Stimulated activated CD8-positive, alpha-beta memory T cell treated with anti-CD3 and anti-CD28 coated beads, Interleukin-15, amount 100 ng/mL, for 1 hour (primary cell): Measurements from ENCODE around the gene PLXNB2.
A peak's percentile ranks its signal among the peaks of the same experiment; 100 is the strongest.
"Not testable (repeated sequence)": the region's sequence is repeated elsewhere in the genome, so short reads cannot be mapped to it uniquely, and the experiment has no call there.

ENCODE experiments used
- DNase-seq: peaks from one replicate; pipeline ENCODE4 v3.0.0-alpha.2; 2020; ENCODE audit warnings: low read depth

The PLXNB2 gene

DNA sequence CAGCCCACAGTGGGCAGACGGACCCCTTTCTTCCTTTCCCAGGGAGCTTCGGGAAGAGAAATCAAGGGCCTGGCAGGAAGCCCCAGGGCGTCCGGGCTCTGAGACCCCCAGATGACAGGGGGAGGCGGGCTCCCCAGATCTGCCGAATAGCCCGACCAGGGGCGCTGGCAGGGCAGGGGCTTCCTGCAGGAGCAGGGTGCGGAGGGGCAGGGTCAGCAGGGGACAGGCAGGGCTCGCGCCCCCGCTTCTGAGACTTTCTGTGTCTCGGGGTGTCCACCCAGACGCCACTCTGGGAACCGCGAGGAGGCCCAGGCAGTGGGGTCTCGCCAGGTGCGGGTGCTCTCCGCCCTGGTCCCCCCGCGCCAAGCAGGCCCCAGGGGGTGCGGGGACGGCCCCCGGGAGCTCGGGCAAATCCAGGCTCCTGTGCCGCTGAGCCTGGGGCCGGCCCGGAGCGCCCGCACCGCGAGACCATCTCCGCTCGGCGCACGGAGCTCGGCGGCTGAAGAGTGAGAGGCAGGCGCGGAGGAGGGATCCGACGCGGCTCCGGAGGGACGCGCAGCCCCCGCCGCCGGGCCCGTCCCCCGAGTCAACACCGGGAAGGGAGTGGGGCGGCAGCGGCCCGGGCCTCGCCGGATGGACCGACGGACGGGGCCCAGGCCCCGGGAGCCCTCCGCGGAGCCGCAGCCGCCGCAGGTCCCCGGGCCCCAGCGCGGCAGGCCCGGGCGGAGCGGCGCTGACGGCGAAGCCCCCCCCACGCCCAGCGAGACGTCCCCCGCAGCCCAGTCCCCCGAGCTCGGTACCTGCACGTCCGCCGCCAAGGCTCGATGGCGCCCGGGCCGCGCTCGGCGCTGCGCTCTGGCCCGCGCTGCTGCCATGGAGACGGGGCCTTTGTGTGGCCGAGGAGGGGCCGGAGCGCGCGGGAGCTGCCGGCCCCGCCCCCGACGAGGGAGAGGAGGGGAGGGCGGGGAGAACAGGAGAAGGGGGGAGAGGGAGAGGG lies at the start of gene PLXNB2:
Gene PLXNB2, minus strand, starts transcription at position 894 of the 997 bp plus-strand sequence. CDS start 17,062 bp downstream, outside the sequence.
- no peak for DNase-seq

GRCh38 chr22:50357222-50357621 lies 49.8 kb upstream of the PLXNB2 start:
- DNase-seq = no peak

- DNase-seq = no peak
These were observed 48.7 kb upstream of the PLXNB2 start for GRCh38 chr22:50356186-50356585.

DNA sequence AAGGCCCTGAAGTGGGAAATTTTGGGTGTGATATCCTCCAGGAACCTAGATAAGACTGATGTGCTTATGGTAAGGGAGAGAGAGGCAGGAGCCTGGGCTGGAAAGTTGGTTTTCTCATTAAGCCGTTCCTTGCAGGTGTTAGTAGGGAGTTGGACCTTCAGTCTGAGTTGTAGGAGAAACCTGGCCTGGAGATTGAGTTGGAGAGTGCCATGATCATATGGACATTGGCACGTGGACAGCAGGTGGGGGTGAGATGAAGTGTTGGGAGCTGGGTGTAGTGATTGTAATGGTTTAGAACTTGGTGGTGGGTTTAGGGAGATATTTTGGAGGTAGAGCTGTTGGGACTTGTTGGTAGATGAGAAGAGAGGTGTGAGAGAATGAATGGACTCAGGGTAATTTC lies 40.6 kb upstream of the PLXNB2 start:
- DNase-seq = no peak

DNA sequence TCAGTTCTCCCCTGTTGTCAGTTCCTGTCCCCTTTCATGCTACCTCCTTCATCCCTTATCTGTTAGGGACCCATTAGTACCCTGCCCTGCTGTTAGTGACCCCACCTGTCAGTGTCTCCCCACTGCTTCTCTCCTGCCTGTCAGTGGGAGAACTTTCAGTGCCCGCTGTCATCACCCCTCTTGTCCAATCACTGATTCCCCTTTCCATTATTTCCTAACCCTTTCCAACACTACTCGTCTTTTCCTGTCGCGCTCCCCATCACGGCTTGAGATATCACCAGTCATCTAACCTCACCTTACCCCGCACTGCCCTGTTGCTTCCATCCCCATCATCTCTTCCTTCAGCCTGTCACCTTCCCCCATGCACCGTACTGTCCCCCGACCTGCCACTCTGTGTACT lies 39.7 kb upstream of the PLXNB2 start:
- no peak for DNase-seq

- no peak for DNase-seq
These were observed 39.0 kb upstream of the PLXNB2 start for GRCh38 chr22:50346470-50346869.

DNA sequence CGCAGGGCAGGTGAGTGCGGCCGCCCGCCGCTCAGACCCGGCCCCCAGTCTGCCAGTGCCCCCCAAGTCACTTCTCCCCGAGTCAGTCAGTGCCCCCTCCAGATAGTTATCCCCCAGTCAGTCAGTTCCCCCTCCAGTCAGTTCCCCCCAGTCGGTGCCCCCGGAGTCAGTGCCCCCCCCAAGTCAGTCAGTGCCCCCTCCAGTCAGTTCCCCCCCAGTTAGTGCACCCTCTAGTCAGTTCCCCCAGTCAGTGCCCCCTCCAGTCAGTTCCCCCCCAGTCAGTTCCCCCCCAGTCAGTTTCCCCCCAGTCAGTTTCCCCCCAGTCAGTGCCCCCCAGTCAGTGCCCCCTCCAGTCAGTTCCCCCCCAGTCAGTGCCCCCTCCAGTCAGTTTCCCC lies 36.1 kb upstream of the PLXNB2 start:
- no peak for DNase-seq

DNA sequence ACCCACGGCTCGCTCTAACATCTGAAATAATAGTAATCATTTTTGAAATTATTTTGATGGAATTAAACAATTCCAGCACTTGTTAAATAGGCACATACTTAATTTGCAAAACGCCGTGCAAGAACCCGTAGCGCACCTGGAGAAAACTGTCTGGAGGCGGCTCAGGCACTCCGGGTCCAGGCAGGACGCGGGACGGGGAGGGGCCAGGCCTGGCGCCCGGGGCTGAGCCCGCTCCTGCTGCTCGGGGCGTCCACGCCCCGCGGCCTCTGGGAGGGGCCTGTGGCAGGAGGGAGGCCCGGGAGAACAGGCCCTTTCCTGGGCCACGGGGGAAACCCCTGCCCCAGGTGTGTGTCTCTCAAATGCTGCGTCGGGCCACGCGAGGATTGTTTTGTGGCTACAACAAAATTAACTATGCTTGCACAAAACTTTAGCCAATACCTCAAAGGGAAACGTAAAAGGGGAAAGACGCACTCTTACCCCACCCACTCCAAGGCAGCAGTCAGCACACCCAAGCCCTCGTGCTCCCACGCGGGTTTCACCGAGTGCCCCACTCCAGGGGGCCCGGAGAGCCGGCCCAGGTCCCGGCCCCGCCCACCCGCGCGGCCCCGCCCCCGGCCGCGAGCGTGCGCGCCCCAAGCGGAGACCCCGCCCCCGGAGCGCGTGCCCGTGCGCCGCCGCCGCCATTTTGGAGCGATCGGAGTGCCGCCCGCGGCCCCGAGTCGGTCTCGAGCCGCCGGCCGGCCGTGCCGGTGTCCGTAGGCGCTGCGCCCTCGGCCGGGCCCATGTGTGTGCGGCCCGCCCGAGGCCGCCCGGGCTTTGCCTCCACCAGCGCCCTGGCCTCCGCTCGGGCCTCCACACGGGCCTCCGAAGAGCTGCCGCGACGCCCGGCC lies 35.5 kb upstream of the PLXNB2 start, which contains the start of gene PPP6R2:
Gene PPP6R2, plus strand, starts transcription at position 677 of the 890 bp plus-strand sequence. CDS start 50,582 bp downstream, outside the sequence.
- peak; percentile 77 for DNase-seq

- DNase-seq = peak; percentile 88
These were observed 34.7 kb upstream of the PLXNB2 start for GRCh38 chr22:50341977-50342650.

GRCh38 chr22:50339945-50340879 lies 32.8 kb upstream of the PLXNB2 start:
- no peak for DNase-seq

DNA sequence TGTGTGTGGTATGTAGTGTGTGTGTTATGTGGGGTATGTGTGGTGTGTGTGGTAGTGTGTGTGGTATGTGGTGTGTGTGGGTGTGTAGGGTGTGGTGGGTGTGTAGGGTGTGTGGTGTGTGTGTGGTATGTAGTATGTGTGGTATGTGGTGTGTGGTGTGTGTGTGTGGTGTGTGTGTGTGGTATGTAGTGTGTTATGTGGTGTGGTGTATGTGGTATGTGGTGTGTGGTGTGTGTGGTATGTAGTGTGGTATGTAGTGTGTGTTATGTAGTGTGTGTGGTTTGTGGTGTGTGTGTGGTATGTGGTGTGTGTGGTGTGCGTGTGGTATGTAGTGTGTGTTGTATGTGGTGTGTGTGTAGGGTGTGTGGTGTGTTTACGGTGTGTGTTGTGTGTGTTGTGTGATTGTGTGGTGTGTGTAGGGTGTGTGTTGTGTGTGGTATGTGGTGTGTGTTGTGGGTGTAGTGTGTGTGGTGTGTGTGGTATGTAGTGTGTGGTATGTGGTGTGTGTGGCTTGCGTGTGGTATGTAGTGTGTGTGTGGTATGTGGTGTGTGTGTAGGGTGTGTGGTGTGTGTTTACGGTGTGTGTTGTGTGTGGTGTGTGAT lies 31.5 kb upstream of the PLXNB2 start:
- no peak for DNase-seq

DNA sequence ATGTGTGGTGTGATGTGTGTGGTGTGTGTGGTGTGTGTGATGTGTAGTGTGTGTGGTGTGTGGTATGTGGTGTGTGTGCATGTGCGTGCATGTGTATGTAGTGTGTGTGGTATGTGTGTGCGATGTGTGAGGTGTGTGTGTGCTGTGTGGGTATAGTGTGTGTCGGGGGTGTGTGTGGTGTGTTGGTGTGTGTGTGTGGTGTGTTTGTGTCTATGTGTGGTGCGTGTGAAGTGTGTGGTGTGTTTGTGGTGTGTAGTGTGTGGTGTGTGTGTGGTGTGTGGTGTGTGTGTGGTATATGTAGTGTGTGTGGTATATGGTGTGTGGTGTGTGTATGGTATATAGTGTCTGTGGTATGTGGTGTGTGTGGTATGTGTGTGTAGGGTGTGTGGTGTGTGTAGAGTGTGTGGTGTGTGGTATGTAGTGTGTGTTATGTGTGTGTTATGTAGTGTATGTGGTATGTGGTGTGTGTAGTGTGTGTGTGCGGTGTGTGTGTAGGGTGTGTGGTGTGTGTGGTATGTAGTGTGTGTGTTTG lies 30.7 kb upstream of the PLXNB2 start:
- no peak for DNase-seq

DNA sequence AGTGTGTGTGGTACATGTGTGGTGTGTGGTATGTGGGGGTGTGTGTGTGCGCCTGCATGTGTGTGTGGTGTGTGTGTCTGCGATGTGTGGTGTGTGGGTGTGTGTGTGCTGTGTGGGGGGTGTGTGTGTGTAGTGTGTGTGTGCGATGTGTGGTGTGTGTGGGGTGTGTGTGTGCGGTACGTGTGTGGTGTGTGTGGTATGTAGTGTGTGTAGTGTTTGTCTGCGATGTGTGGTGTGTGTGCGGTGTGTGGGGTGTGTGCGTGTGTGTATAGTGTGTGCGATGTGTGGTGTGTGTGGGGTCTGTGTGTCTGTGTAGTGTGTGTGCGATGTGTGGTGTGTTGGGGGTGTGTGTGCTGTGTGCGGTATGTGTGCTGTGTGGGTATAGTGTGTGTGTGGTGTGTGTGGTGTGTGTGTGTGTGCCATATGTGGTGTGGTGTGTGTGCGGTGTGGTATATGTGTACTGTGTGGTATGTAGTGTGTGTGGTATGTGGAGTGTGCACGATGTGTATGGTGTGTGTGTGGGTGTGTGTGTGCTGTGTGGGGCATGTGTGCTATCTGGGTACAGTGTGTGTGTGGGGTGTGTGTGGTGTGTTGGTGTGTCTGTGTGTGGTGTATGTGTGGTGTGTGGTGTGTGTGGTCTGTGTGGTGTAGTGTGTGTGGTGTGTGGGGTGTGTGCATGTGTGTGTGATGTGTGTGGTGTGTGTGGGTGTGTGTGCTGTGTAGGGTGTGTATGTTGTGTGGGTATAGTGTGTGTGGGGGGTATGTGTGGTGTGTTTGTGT lies 30.0 kb upstream of the PLXNB2 start:
- no peak for DNase-seq

DNA sequence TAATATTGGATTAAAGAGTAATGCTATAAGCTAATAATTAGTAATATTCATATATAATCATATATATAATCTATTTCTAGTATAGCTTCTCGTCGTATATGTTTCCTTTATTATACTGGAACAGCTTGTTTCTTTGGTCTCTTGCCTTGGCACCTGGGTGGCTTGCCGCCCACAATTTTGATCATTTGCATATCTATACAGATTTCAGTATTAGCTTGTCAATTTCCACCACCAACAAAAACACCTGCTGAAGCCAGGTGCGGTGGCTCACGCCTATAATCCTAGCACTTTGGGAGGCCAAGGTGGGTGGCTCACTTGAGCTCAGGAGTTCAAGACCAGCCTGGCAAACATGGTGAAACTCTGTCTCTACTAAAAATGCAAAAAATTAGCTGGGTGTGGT lies 27.0 kb upstream of the PLXNB2 start:
- DNase-seq = not testable (repeated sequence)

- no peak for DNase-seq
These were observed 21.8 kb upstream of the PLXNB2 start for GRCh38 chr22:50329236-50329635.

DNA sequence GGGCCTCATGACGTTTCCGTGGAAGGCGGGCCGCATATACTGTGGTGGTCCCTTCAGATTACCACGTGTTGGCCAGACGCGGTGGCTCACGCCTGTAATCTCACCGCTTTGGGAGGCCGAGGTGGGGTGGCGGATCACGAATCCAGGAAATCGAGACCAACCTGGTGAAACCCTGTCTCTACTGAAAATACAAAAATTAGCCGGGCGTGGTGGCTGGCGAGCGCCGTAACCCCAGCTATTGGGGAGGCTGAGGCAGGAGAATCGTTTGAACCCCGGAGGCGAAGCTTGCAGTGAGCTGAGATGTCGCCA lies 20.2 kb upstream of the PLXNB2 start:
- no peak for DNase-seq

- peak; percentile 24 for DNase-seq
These were observed 19.7 kb upstream of the PLXNB2 start, which contains the start of gene DENND6B for GRCh38 chr22:50326956-50327710. Gene DENND6B, minus strand, starts transcription at chr22:50327012. Its CDS starts 24 bp downstream, at chr22:50326988.

DNA sequence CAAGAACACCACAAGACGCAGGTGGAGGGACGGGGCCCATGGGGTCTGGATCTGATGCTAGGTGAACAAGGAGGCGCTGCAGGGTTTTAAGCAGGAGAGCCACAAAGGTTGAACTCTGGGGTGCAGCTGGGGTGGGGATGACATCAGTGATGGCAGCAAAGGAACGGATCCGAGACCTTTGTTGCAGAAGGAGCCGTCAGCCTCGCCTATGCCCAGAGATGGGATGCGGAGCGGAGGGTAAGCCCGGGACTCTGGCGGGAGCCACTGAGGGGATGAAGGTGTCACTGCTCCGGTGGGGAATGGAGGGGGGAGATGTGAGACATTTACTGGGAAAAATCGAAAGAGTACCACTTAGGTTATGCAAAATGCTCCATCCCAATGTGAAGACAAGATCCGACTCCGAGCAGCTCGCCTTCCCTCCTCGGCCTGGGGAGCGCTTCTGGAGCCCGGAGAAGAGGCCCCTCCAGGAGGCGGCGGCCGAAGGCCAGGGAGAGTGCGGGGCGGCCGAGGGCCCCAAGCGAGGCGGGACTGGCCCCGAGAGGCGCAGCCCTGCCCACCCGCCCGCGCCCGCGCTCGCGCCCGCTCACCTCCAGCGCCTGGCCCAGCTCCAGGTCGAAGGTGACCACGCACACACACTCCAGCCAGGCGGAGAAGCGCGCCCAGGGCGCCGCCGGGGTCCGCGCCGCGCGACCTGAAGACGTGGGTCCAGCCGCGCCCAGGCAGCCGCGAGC lies 18.9 kb upstream of the PLXNB2 start:
- no peak for DNase-seq
